Neural progenitor cell (in vitro differentiated cells): ENCODE results near the gene NFATC2IP.

ENCODE experiments used
- CTCF ChIP-seq: fragments of 200-600 bp; sonication (generic); IDR thresholded peaks from 2 replicates; pipeline ENCODE4 v1.5.1; 2017; ENCODE audit warnings: antibody characterized with exemption, mild to moderate bottlenecking
- EZH2phosphoT487 ChIP-seq: fragments of 200-600 bp; sonication (generic); IDR thresholded peaks from 2 replicates; pipeline ENCODE4 v1.6.1; 2017; ENCODE audit warnings: antibody characterized with exemption

- TF ChIP-seq CTCF (no peak), EZH2phosphoT487 (no peak)
These were observed 34.7 kb downstream of the NFATC2IP start for GRCh38 chr16:28985211-28986041.
